HepG2 (cell line): ENCODE data around the gene ERC1. TPM values are rescaled to one million over a fixed set of nuclear protein-coding genes. Genes with fewer than 3 reads are reported as not detected.

Experiments used
- AHR ChIP-seq: IDR thresholded peaks from 2 replicates; pipeline ENCODE4 v1.6.1; 2018; ENCODE audit warnings: missing genetic modification reagents, missing compliant biosample characterization
- CBX5 ChIP-seq: sonication (generic); formaldehyde crosslinking; IDR thresholded peaks from 2 replicates; pipeline ENCODE4 v1.4.0; 2020; ENCODE audit warnings: missing genetic modification reagents, borderline replicate concordance
- EHMT2 ChIP-seq: fragments of 200-600 bp; sonication (generic); IDR thresholded peaks from 2 replicates; pipeline ENCODE4 v1.7.0; 2017; ENCODE audit warnings: antibody characterized with exemption, low read depth, low read length, borderline replicate concordance
- HIC2 ChIP-seq: sonication (generic); formaldehyde crosslinking; IDR thresholded peaks from 2 replicates; pipeline ENCODE4 v1.9.0; 2022; ENCODE audit warnings: low read depth, missing genetic modification reagents
- MEIS2 ChIP-seq: sonication (generic); formaldehyde crosslinking; IDR thresholded peaks from 2 replicates; pipeline ENCODE4 v1.9.0; 2021; ENCODE audit warnings: mild to moderate bottlenecking, missing genetic modification reagents
- MTF2 ChIP-seq: sonication (generic); formaldehyde crosslinking; IDR thresholded peaks from 2 replicates; pipeline ENCODE4 v1.5.0; 2020; ENCODE audit warnings: missing genetic modification reagents, borderline replicate concordance
- MZF1 ChIP-seq: sonication (generic); formaldehyde crosslinking; IDR thresholded peaks from 2 replicates; pipeline ENCODE4 v1.8.1; 2023; ENCODE audit warnings: mild to moderate bottlenecking, missing genetic modification reagents, borderline replicate concordance
- NFYB ChIP-seq: sonication (generic); formaldehyde crosslinking; IDR thresholded peaks from 2 replicates; pipeline ENCODE4 v1.4.0; 2020; ENCODE audit warnings: missing genetic modification reagents
- NR0B2 ChIP-seq: sonication (generic); formaldehyde crosslinking; IDR thresholded peaks from 2 replicates; pipeline ENCODE4 v1.4.0; 2020; ENCODE audit warnings: mild to moderate bottlenecking, missing genetic modification reagents
- PTBP1 ChIP-seq: fragments of 200-400 bp; formaldehyde crosslinking; IDR thresholded peaks from 2 replicates; pipeline ENCODE4 v1.6.1; 2018; ENCODE audit warnings: low read length, low read depth; ENCODE audit not compliant: poor library complexity, severe bottlenecking
- REL ChIP-seq: sonication (generic); formaldehyde crosslinking; conservative IDR thresholded peaks from 2 replicates; pipeline ENCODE4 v1.8.0; 2022; ENCODE audit warnings: mild to moderate bottlenecking, missing genetic modification reagents, moderate library complexity
- SRSF1 ChIP-seq: fragments of 200-400 bp; formaldehyde crosslinking; optimal IDR thresholded peaks from 2 replicates; pipeline ENCODE3; 2017; ENCODE audit warnings: mild to moderate bottlenecking, low read depth, low read length, moderate library complexity
- TFDP1 ChIP-seq: IDR thresholded peaks from 2 replicates; pipeline ENCODE4 v1.6.1; 2016; ENCODE audit warnings: missing compliant biosample characterization, missing genetic modification reagents, borderline replicate concordance
- THRA ChIP-seq: sonication (generic); formaldehyde crosslinking; IDR thresholded peaks from 2 replicates; pipeline ENCODE4 v1.4.0; 2020; ENCODE audit warnings: missing genetic modification reagents, borderline replicate concordance
- ZBTB2 ChIP-seq: sonication (generic); formaldehyde crosslinking; IDR thresholded peaks from 2 replicates; pipeline ENCODE4 v1.8.0; 2022; ENCODE audit warnings: low read depth, missing genetic modification reagents
- ZBTB8A ChIP-seq: sonication (generic); formaldehyde crosslinking; IDR thresholded peaks from 2 replicates; pipeline ENCODE4 v1.4.0; 2020; ENCODE audit warnings: mild to moderate bottlenecking, low read depth, missing genetic modification reagents, borderline replicate concordance
- ZNF30 ChIP-seq: sonication (generic); formaldehyde crosslinking; IDR thresholded peaks from 2 replicates; pipeline ENCODE4 v1.5.0; 2020; ENCODE audit warnings: mild to moderate bottlenecking, missing genetic modification reagents
- ZNF44 ChIP-seq: sonication (generic); formaldehyde crosslinking; IDR thresholded peaks from 2 replicates; pipeline ENCODE4 v1.5.1; 2020; ENCODE audit warnings: mild to moderate bottlenecking, missing genetic modification reagents
- ZNF503 ChIP-seq: sonication (generic); formaldehyde crosslinking; IDR thresholded peaks from 2 replicates; pipeline ENCODE4 v1.4.0; 2020; ENCODE audit warnings: missing genetic modification reagents
- ZSCAN31 ChIP-seq: sonication (generic); formaldehyde crosslinking; IDR thresholded peaks from 2 replicates; pipeline ENCODE4 v1.5.0; 2020; ENCODE audit warnings: low read depth, mild to moderate bottlenecking, missing genetic modification reagents
- polyA plus RNA-seq, 8 experiments: library from polyadenylated mRNA; depleted of rRNA in 3 of 8; stranded (reverse) in 7 of 8; unstranded in 1 of 8; fragments of >200 nt; fragmentation: Illumina TruSeq in 4 of 8; extraction: Trizol in 4 of 8; gene quantifications; 2 replicates each; pipeline versions ENCODE4 v1.2.1 to v1.2.3, GENCODE V29; 2011 to 2016; ENCODE audit warnings: low read depth in 4 of 8, missing spikeins in 1 of 8, mixed read lengths in 1 of 8; ENCODE audit not compliant: insufficient read depth in 1 of 8
- total RNA-seq, 5 experiments: library from RNA; depleted of rRNA; stranded (reverse); fragments of >200 nt; fragmentation: Illumina TruSeq; extraction: Trizol; gene quantifications; 2 replicates each; pipeline ENCODE4 v1.2.3, GENCODE V29; 2016; ENCODE audit warnings: low read depth in 1 of 5

Gene ERC1
- total and polyA plus RNA-seq, 2 of the 13 experiments (the other 11 are each of a cell fraction or from before 2014, with no cell fraction given) = 6.1 to 12.4 TPM

GRCh38 chr12:990661-991349 is at the start of gene ERC1 (continued):
- peak; percentile 66 for TF ChIP-seq ZNF503
- TF ChIP-seq ZSCAN31 = peak; percentile 89; the same call in 1 of the 2 replicates
- no peak for TF ChIP-seq HIC2 (CRISPR knock-in tag)
- TF ChIP-seq MTF2 (CRISPR knock-in tag) = no peak
- TF ChIP-seq MZF1 = no peak
- peak; percentile 95 for TF ChIP-seq REL (CRISPR knock-in tag)
- TF ChIP-seq THRA (CRISPR knock-in tag) = no peak
- no peak; the same call in 1 of the 2 replicates for TF ChIP-seq CBX5
- TF ChIP-seq EHMT2 = no peak
- no peak for TF ChIP-seq PTBP1
- TF ChIP-seq ZNF44 (CRISPR knock-in tag) = 0 out of 2 replicates have a peak, but pooled peaks have one; percentile 55
- TF ChIP-seq NR0B2 (CRISPR knock-in tag) = no peak
- peak; percentile 33 for TF ChIP-seq SRSF1
- 0 out of 2 replicates have a peak, but pooled peaks have one; percentile 45 for TF ChIP-seq TFDP1 (CRISPR knock-in tag)
- no peak; the same call in 1 of the 2 replicates for TF ChIP-seq MEIS2 (CRISPR knock-in tag)
- peak; percentile 93 for TF ChIP-seq ZBTB2
- TF ChIP-seq ZNF30 (CRISPR knock-in tag) = 0 out of 2 replicates have a peak, but pooled peaks have one; percentile 75
- no peak for TF ChIP-seq ZBTB8A (CRISPR knock-in tag)
- TF ChIP-seq NFYB (CRISPR knock-in tag) = no peak; the same call in 1 of the 2 replicates
- no peak for TF ChIP-seq AHR (CRISPR knock-in tag)
